ENCODE measurements around the gene TBC1D22A. TPM values are rescaled to one million over a fixed set of nuclear protein-coding genes. Genes with fewer than 3 reads are reported as not detected.

TBC1D22A gene
- total and polyA plus RNA-seq, 2 donors (not counting 3 experiments of a cell fraction or from before 2014, with no cell fraction given): 26.1 to 32.4 TPM

GRCh38 chr22:46966495-46966845, 204.0 kb downstream of the TBC1D22A start:
- BruUV-seq (replicated peaks): no TSS peak
- no peaks in the 10 kb centered on the region for H3K36me3 ChIP-seq (ENCODE audit: control insufficient read depth in 2 of 2, extremely low read depth in 1 of 2, insufficient read depth in 2 of 2, low read length in 2 of 2)
- H3K4me2 ChIP-seq (ENCODE audit: insufficient read depth, low read length): no peak overlapping the region
- H4K20me1 ChIP-seq (replicated peaks; ENCODE audit: control insufficient read depth, extremely low read depth, insufficient read depth, low read length): no peaks in the 10 kb centered on the region
- no peak overlapping the region for H3K9ac ChIP-seq (replicated peaks; ENCODE audit: extremely low read depth, insufficient read depth, low read length)
- no peak overlapping the region for H3K27ac ChIP-seq (ENCODE audit: insufficient read depth, low read depth, low read length)
- intact Hi-C loops (cut with micrococcal nuclease): no loop called here
- no peaks in the 10 kb centered on the region for H3K27me3 ChIP-seq (ENCODE audit: control insufficient read depth in 2 of 2, insufficient read depth in 2 of 2, low read length in 2 of 2)
- DNase-seq (ENCODE audit: low read depth, low spot score) (no peak), FAIRE-seq (no peak)
- H2AFZ ChIP-seq (ENCODE audit: low read depth, low read length): no peak overlapping the region
- no peaks in the 10 kb centered on the region for H3K9me3 ChIP-seq (replicated peaks; ENCODE audit: control insufficient read depth, insufficient read depth, low read length)
- ChIA-PET POLR2A (no interaction called here), CTCF (interaction anchor here (1.2 kb wide), 1 partner anchor 60 kb away, joined by 3 read pairs; no protein-coding TSS in a partner anchor)
- dilution Hi-C loops (cut with MboI; ENCODE audit: extremely low pct_ligation_motif_present, low sequenced_read_pairs): no loop called here
- TF ChIP-seq GATA2 (IDR thresholded peaks at IDR 0.05; ENCODE audit: insufficient read depth, insufficient read length, low read depth, low read length) (no peak), POLR2A (IDR thresholded peaks at IDR 0.05; ENCODE audit: low read depth, low read length) (no peak), MAX (IDR thresholded peaks at IDR 0.05; ENCODE audit: insufficient read depth, insufficient read length) (no peak), FOS (IDR thresholded peaks at IDR 0.05; ENCODE audit: borderline replicate concordance, insufficient read depth, low read length) (no peak), MYC (IDR thresholded peaks at IDR 0.05; ENCODE audit: low read depth, low read length) (no peak), JUN (IDR thresholded peaks at IDR 0.05; ENCODE audit: borderline replicate concordance, insufficient read depth, insufficient read length, low read depth) (no peak), POLR2AphosphoS5 (IDR thresholded peaks at IDR 0.05; ENCODE audit: insufficient read depth, low read depth, low read length) (no peak), EZH2 (IDR thresholded peaks at IDR 0.05; ENCODE audit: borderline replicate concordance, low read depth, low read length, severe bottlenecking) (no peak), CTCF (IDR thresholded peaks at IDR 0.05; ENCODE audit: extremely low read depth in 1 of 2, insufficient read depth in 1 of 2, low read depth in 1 of 2, low read length in 2 of 2) (no peak)
- peaks cover 13% of the 10 kb centered on the region for H3K4me1 ChIP-seq (ENCODE audit: control insufficient read depth, extremely low read depth, insufficient read depth, low read length)
- H3K4me3 ChIP-seq (replicated peaks in 1 of 3; ENCODE audit: insufficient read depth in 1 of 3, low read depth in 1 of 3, low read length in 3 of 3): no peak overlapping the region
- H3K9me1 ChIP-seq (replicated peaks; ENCODE audit: control insufficient read depth, extremely low read depth, insufficient read depth, low read length): no peaks in the 10 kb centered on the region
- no peaks in the 10 kb centered on the region for H3K79me2 ChIP-seq (ENCODE audit: control insufficient read depth, insufficient read depth, low read length)
